Measurements from ENCODE around the gene LMO3. TPM values are rescaled to one million over a fixed set of nuclear protein-coding genes. Genes with fewer than 3 reads are reported as not detected.
A peak's percentile ranks its signal among the peaks of the same experiment; 100 is the strongest.

Gene LMO3
- total and polyA plus RNA-seq, 2 experiments from 2014 or later, result 7.9 to 15.1 TPM

DNA sequence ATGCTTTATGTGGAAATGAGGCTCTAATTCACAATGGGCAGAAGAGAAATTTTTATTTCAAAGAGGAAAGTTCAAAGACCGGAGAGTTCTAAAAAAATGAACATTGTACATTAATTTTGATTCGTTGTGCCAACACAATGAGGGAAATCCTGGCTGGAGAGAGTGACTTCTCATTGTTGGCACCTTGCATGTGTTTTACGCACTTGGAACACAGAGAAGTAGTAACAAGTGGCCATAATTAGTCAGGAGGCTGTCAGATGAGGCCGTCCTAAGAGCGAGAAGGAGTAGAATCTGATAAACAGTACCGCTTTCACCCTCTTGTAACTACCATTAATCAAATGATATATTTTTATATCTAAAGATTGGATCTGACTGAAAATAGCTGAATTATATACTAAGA is 6.9 kb downstream of the LMO3 start:
- Histone ChIP-seq H3K27me3 (ENCODE audit: insufficient read depth) (peaks cover 5% of the 10 kb centered on the region; the same call in 1 of the 2 replicates), H3K9me2 (ENCODE audit: insufficient read depth) (no peaks in the 10 kb centered on the region), H3K27ac (ENCODE audit: low read depth) (no peak overlapping the region), H4K20me1 (replicated peaks; ENCODE audit: insufficient read depth) (no peaks in the 10 kb centered on the region), H2AFZ (no peak overlapping the region), H3K36me3 (ENCODE audit: insufficient read depth) (no peaks in the 10 kb centered on the region), H3K4me3 (no peak overlapping the region), H3K4me2 (0 out of 2 replicates have a peak overlapping the region, but pooled peaks have one; percentile 68), H3K79me2 (replicated peaks; ENCODE audit: insufficient read depth) (no peaks in the 10 kb centered on the region), H3F3A (replicated peaks; ENCODE audit: low read depth) (no peaks in the 10 kb centered on the region), H3K4me1 (ENCODE audit: insufficient read depth) (peaks cover 52% of the 10 kb centered on the region)
- TF ChIP-seq ZNF331 (CRISPR knock-in tag; IDR thresholded peaks at IDR 0.05; ENCODE audit: low read depth) (no peak), JUNB (IDR thresholded peaks at IDR 0.05; ENCODE audit: unreplicated experiment) (no peak), CREB1 (CRISPR knock-in tag; IDR thresholded peaks at IDR 0.05; ENCODE audit: low read depth) (no peak), EZH2phosphoT487 (IDR thresholded peaks at IDR 0.05; ENCODE audit: unreplicated experiment) (no peak), EZH2 (IDR thresholded peaks at IDR 0.05; ENCODE audit: low read depth, unreplicated experiment) (no peak), ZNF114 (CRISPR knock-in tag; IDR thresholded peaks at IDR 0.05) (no peak), STAT1 (IDR thresholded peaks at IDR 0.05; ENCODE audit: unreplicated experiment) (no peak), NANOG (IDR thresholded peaks at IDR 0.05; ENCODE audit: borderline replicate concordance) (no peak)
- TF ChIP-seq, protein P1, sequence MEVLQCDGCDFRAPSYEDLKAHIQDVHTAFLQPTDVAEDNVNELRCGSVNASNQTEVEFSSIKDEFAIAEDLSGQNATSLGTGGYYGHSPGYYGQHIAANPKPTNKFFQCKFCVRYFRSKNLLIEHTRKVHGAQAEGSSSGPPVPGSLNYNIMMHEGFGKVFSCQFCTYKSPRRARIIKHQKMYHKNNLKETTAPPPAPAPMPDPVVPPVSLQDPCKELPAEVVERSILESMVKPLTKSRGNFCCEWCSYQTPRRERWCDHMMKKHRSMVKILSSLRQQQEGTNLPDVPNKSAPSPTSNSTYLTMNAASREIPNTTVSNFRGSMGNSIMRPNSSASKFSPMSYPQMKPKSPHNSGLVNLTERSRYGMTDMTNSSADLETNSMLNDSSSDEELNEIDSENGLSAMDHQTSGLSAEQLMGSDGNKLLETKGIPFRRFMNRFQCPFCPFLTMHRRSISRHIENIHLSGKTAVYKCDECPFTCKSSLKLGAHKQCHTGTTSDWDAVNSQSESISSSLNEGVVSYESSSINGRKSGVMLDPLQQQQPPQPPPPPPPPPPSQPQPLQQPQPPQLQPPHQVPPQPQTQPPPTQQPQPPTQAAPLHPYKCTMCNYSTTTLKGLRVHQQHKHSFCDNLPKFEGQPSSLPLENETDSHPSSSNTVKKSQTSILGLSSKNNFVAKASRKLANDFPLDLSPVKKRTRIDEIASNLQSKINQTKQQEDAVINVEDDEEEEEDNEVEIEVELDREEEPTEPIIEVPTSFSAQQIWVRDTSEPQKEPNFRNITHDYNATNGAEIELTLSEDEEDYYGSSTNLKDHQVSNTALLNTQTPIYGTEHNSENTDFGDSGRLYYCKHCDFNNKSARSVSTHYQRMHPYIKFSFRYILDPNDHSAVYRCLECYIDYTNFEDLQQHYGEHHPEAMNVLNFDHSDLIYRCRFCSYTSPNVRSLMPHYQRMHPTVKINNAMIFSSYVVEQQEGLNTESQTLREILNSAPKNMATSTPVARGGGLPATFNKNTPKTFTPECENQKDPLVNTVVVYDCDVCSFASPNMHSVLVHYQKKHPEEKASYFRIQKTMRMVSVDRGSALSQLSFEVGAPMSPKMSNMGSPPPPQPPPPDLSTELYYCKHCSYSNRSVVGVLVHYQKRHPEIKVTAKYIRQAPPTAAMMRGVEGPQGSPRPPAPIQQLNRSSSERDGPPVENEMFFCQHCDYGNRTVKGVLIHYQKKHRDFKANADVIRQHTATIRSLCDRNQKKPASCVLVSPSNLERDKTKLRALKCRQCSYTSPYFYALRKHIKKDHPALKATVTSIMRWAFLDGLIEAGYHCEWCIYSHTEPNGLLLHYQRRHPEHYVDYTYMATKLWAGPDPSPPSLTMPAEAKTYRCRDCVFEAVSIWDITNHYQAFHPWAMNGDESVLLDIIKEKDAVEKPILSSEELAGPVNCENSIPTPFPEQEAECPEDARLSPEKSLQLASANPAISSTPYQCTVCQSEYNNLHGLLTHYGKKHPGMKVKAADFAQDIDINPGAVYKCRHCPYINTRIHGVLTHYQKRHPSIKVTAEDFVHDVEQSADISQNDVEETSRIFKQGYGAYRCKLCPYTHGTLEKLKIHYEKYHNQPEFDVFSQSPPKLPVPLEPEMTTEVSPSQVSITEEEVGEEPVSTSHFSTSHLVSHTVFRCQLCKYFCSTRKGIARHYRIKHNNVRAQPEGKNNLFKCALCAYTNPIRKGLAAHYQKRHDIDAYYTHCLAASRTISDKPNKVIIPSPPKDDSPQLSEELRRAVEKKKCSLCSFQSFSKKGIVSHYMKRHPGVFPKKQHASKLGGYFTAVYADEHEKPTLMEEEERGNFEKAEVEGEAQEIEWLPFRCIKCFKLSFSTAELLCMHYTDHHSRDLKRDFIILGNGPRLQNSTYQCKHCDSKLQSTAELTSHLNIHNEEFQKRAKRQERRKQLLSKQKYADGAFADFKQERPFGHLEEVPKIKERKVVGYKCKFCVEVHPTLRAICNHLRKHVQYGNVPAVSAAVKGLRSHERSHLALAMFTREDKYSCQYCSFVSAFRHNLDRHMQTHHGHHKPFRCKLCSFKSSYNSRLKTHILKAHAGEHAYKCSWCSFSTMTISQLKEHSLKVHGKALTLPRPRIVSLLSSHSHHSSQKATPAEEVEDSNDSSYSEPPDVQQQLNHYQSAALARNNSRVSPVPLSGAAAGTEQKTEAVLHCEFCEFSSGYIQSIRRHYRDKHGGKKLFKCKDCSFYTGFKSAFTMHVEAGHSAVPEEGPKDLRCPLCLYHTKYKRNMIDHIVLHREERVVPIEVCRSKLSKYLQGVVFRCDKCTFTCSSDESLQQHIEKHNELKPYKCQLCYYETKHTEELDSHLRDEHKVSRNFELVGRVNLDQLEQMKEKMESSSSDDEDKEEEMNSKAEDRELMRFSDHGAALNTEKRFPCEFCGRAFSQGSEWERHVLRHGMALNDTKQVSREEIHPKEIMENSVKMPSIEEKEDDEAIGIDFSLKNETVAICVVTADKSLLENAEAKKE (CRISPR knock-in tag; IDR thresholded peaks at IDR 0.05), result no peak
- TF ChIP-seq, protein P2, sequence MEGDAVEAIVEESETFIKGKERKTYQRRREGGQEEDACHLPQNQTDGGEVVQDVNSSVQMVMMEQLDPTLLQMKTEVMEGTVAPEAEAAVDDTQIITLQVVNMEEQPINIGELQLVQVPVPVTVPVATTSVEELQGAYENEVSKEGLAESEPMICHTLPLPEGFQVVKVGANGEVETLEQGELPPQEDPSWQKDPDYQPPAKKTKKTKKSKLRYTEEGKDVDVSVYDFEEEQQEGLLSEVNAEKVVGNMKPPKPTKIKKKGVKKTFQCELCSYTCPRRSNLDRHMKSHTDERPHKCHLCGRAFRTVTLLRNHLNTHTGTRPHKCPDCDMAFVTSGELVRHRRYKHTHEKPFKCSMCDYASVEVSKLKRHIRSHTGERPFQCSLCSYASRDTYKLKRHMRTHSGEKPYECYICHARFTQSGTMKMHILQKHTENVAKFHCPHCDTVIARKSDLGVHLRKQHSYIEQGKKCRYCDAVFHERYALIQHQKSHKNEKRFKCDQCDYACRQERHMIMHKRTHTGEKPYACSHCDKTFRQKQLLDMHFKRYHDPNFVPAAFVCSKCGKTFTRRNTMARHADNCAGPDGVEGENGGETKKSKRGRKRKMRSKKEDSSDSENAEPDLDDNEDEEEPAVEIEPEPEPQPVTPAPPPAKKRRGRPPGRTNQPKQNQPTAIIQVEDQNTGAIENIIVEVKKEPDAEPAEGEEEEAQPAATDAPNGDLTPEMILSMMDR (conservative IDR thresholded peaks at IDR 0.05; ENCODE audit: low read depth in 2 of 2), result no peak
- TF ChIP-seq, protein P3, sequence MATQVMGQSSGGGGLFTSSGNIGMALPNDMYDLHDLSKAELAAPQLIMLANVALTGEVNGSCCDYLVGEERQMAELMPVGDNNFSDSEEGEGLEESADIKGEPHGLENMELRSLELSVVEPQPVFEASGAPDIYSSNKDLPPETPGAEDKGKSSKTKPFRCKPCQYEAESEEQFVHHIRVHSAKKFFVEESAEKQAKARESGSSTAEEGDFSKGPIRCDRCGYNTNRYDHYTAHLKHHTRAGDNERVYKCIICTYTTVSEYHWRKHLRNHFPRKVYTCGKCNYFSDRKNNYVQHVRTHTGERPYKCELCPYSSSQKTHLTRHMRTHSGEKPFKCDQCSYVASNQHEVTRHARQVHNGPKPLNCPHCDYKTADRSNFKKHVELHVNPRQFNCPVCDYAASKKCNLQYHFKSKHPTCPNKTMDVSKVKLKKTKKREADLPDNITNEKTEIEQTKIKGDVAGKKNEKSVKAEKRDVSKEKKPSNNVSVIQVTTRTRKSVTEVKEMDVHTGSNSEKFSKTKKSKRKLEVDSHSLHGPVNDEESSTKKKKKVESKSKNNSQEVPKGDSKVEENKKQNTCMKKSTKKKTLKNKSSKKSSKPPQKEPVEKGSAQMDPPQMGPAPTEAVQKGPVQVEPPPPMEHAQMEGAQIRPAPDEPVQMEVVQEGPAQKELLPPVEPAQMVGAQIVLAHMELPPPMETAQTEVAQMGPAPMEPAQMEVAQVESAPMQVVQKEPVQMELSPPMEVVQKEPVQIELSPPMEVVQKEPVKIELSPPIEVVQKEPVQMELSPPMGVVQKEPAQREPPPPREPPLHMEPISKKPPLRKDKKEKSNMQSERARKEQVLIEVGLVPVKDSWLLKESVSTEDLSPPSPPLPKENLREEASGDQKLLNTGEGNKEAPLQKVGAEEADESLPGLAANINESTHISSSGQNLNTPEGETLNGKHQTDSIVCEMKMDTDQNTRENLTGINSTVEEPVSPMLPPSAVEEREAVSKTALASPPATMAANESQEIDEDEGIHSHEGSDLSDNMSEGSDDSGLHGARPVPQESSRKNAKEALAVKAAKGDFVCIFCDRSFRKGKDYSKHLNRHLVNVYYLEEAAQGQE (IDR thresholded peaks at IDR 0.05; ENCODE audit: unreplicated experiment), result no peak
- no peak for ATAC-seq
- H3K4me3 Mint-ChIP-seq, result no peak overlapping the region
- no peaks in the 10 kb centered on the region for H3K9me3 Mint-ChIP-seq
- DNase-seq (ENCODE audit: low spot score), result no peak
- H3K4me1 Mint-ChIP-seq, result peaks cover 59% of the 10 kb centered on the region
- H3K27ac Mint-ChIP-seq, result peak overlapping the region; percentile 25; the same call in 1 of the 2 replicates
- H3K27me3 Mint-ChIP-seq (ENCODE audit: insufficient read depth, low read depth, poor library complexity), result peaks cover 3% of the 10 kb centered on the region
- no peaks in the 10 kb centered on the region; the same call in 2 of the 3 replicates for H3K36me3 Mint-ChIP-seq (ENCODE audit: low read depth)
